G401.6 (cell line): ENCODE measurements around the gene TPD52L2.

Experiments used
- FAIRE-seq: peaks from 2 replicates; lab custom pipeline; 2012; peaks lifted over from hg19 to GRCh38; lab: Jason Lieb, UNC

The TPD52L2 gene

GRCh38 chr20:63932606-63933160, 67.6 kb downstream of the TPD52L2 start:
- no peak for FAIRE-seq

GRCh38 chr20:63933646-63934045, 68.6 kb downstream of the TPD52L2 start:
- FAIRE-seq, result no peak

- no peak for FAIRE-seq
Measured at GRCh38 chr20:63934271-63935068, 69.4 kb downstream of the TPD52L2 start.

- FAIRE-seq, result no peak
Measured at GRCh38 chr20:63935447-63935846, 70.4 kb downstream of the TPD52L2 start.

- FAIRE-seq, result no peak
Measured at GRCh38 chr20:63937596-63937995, 72.5 kb downstream of the TPD52L2 start.

GRCh38 chr20:63939061-63939935, 74.2 kb downstream of the TPD52L2 start:
- FAIRE-seq, result no peak

- no peak for FAIRE-seq
Measured at GRCh38 chr20:63940071-63940471, 75.0 kb downstream of the TPD52L2 start.

GRCh38 chr20:63940472-63941266, 75.6 kb downstream of the TPD52L2 start:
- FAIRE-seq, result no peak
